K562 (cell line): ENCODE measurements around the gene PLAAT3. TPM values are rescaled to one million over a fixed set of nuclear protein-coding genes. Genes with fewer than 3 reads are reported as not detected.

Experiments
- CCAR2 ChIP-seq: fragments of 200-400 bp; formaldehyde crosslinking; IDR thresholded peaks from 2 replicates; pipeline ENCODE4 v1.6.1; 2017; ENCODE audit warnings: mild to moderate bottlenecking, low read depth, low read length
- CEBPG ChIP-seq, 3 experiments: fragments of 200-800 bp in 1 of 3; sonication (Bioruptor generic) in 1 of 3; sonication (generic) in 1 of 3; formaldehyde crosslinking in 1 of 3; IDR thresholded peaks in 2 of 3; conservative IDR thresholded peaks in 1 of 3; 2 replicates each; pipeline versions ENCODE4 v1.6.1 to v1.8.0; 2016 to 2022; ENCODE audit warnings: missing compliant biosample characterization in 2 of 3, missing genetic modification characterization in 2 of 3, mild to moderate bottlenecking in 1 of 3, missing genetic modification reagents in 1 of 3
- DNMT1 ChIP-seq: fragments of 450-650 bp; IDR thresholded peaks from 2 replicates; pipeline ENCODE4 v1.6.1; 2016; ENCODE audit warnings: antibody characterized with exemption, mild to moderate bottlenecking
- GTF2A2 ChIP-seq: IDR thresholded peaks from 2 replicates; pipeline ENCODE4 v1.6.1; 2016; ENCODE audit warnings: mild to moderate bottlenecking, missing genetic modification characterization, missing compliant biosample characterization
- HDAC1 ChIP-seq, 2 experiments: fragments of 450-650 bp; IDR thresholded peaks; 2 replicates each; pipeline ENCODE4 v1.6.1; 2016 to 2017; ENCODE audit warnings: inconsistent platforms in 1 of 2, mild to moderate bottlenecking in 1 of 2, moderate library complexity in 1 of 2
- HDAC2 ChIP-seq: fragments of 450-650 bp; IDR thresholded peaks from 2 replicates; pipeline ENCODE4 v1.6.1; 2016; ENCODE audit warnings: mild to moderate bottlenecking
- KLF10 ChIP-seq: fragments of 250-450 bp; sonication (Bioruptor Pico); IDR thresholded peaks from 2 replicates; pipeline ENCODE4 v1.6.1; 2021; ENCODE audit warnings: matching md5 sums
- NCOR1 ChIP-seq: fragments of 450-650 bp; IDR thresholded peaks from 2 replicates; pipeline ENCODE4 v1.6.1; 2016; ENCODE audit warnings: mild to moderate bottlenecking, moderate library complexity
- PBX2 ChIP-seq, 2 experiments: IDR thresholded peaks in 1 of 2; conservative IDR thresholded peaks in 1 of 2; 2 replicates each; pipeline ENCODE4 v1.6.1; 2016; ENCODE audit warnings: low read depth in 2 of 2, mild to moderate bottlenecking in 1 of 2, missing compliant biosample characterization in 1 of 2, missing genetic modification characterization in 1 of 2, moderate library complexity in 1 of 2
- POLR3A ChIP-seq: IDR thresholded peaks from 2 replicates; pipeline ENCODE4 v1.6.1; 2011; ENCODE audit warnings: borderline replicate concordance, mild to moderate bottlenecking, moderate library complexity; ENCODE audit not compliant: insufficient read length, insufficient read depth; ENCODE audit errors: extremely low read depth
- SMAD1 ChIP-seq: fragments of 150-350 bp; IDR thresholded peaks from 2 replicates; pipeline ENCODE4 v1.6.1; 2014; ENCODE audit warnings: low read length, low read depth; ENCODE audit not compliant: partially characterized antibody
- TEAD1 ChIP-seq, 2 experiments: fragments of 450-650 bp in 1 of 2; sonication (generic) in 1 of 2; formaldehyde crosslinking; IDR thresholded peaks; 2 replicates each; pipeline versions ENCODE4 v1.4.0 to v1.8.0; 2020 to 2022; ENCODE audit warnings: mild to moderate bottlenecking in 2 of 2, missing genetic modification reagents in 1 of 2
- TRIM24 ChIP-seq, 2 experiments: fragments of 450-650 bp; IDR thresholded peaks; 2 replicates each; pipeline ENCODE4 v1.6.1; 2016
- ZBED1 ChIP-seq: IDR thresholded peaks from 2 replicates; pipeline ENCODE4 v1.6.1; 2014
- ZBTB11 ChIP-seq, 3 experiments: fragments of 200-800 bp in 1 of 3; fragments of 250-450 bp in 1 of 3; fragments of 450-650 bp in 1 of 3; sonication (Bioruptor Pico) in 1 of 3; sonication (Bioruptor generic) in 1 of 3; formaldehyde crosslinking in 1 of 3; IDR thresholded peaks; 2 replicates each; pipeline versions ENCODE4 v1.6.1 to v1.8.0; 2016 to 2022; ENCODE audit warnings: mild to moderate bottlenecking in 2 of 3, missing genetic modification characterization in 2 of 3, missing compliant biosample characterization in 1 of 3, moderate library complexity in 1 of 3
- ZNF644 ChIP-seq: fragments of 200-800 bp; sonication (Bioruptor generic); IDR thresholded peaks from 2 replicates; pipeline ENCODE4 v1.6.1; 2016; ENCODE audit warnings: low read depth, missing genetic modification characterization, missing compliant biosample characterization
- polyA plus RNA-seq, 8 experiments: library from polyadenylated mRNA; depleted of rRNA in 4 of 8; stranded (reverse) in 5 of 8; unstranded in 3 of 8; fragments of >200 nt; fragmentation: Nextera tagmentation in 2 of 8; fragmentation: Illumina TruSeq in 1 of 8; extraction: Ambion mirVana in 2 of 8; extraction: Trizol in 1 of 8; gene quantifications; 2 replicates each; pipeline versions ENCODE4 v1.2.1 to v1.2.3, GENCODE V29; 2011 to 2014; ENCODE audit warnings: inconsistent platforms in 1 of 8, missing spikeins in 1 of 8
- total RNA-seq, 7 experiments: library from RNA; depleted of rRNA in 6 of 7; stranded (reverse); fragments of >200 nt in 6 of 7; fragmentation: Illumina TruSeq in 2 of 7; extraction: Trizol in 2 of 7; gene quantifications; 2 replicates each; pipeline versions ENCODE4 v1.2.1 to v1.2.3, GENCODE V29; 2011 to 2021; ENCODE audit warnings: low replicate concordance in 1 of 7
- TF ChIP-seq, protein P1 (sequence below): sonication (generic); formaldehyde crosslinking; IDR thresholded peaks from 2 replicates; pipeline ENCODE4 v1.8.1; 2023; ENCODE audit warnings: mild to moderate bottlenecking, missing genetic modification reagents

The PLAAT3 gene
- total and polyA plus RNA-seq, 9 of the 15 experiments (the other 6 are each of a cell fraction or from before 2014, with no cell fraction given): 0.80 to 2.7 (median 1.4) TPM

DNA sequence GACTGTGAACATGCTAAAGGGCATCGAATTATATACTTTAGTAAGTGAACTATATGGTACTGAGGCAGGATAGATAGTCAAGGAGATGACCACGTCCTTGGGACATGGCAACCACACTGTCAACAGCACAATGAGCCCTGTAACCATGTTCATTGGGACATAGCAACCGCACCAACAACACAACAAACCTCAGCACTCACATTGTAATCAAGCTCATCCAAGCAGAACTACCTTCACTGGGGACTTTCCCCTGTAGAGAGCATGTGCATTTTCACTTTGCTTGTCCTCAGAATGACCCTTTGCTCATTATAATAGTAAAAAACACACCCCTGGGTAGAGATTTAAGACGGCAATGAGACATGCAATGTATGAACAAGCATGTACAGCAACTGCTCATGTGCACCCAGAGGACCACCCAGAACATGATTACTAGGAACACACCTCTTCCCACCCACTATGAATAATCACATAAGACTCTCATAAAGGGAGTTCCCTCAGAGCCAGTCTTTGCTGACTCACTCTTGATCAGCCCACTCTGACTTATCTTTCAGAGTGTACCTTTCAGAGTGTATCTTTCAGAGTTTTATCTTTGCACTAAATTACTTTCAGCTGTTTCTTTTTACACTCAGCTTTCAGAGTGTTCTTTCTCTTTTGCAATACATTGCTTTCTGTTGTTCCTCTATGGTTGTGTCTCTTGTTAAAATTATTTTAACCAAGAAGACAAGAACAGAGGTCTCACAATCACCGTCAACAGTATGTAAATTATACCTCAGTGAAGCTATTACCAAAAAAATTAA, 47.0 kb downstream of the PLAAT3 start (continued):
- no peak for TF ChIP-seq PBX2 (CRISPR knock-in tag; IDR thresholded peaks at IDR 0.05; ENCODE audit: low read depth)
- TF ChIP-seq PBX2 (tag; conservative IDR thresholded peaks at IDR 0.05; ENCODE audit: low read depth): peak; percentile 82
- TF ChIP-seq HDAC1 (IDR thresholded peaks at IDR 0.05): peak in 1 of 2 experiments; percentile 70; a peak in 3 of 4 replicates
- no peak for TF ChIP-seq GTF2A2 (tag)
- TF ChIP-seq, protein P1, sequence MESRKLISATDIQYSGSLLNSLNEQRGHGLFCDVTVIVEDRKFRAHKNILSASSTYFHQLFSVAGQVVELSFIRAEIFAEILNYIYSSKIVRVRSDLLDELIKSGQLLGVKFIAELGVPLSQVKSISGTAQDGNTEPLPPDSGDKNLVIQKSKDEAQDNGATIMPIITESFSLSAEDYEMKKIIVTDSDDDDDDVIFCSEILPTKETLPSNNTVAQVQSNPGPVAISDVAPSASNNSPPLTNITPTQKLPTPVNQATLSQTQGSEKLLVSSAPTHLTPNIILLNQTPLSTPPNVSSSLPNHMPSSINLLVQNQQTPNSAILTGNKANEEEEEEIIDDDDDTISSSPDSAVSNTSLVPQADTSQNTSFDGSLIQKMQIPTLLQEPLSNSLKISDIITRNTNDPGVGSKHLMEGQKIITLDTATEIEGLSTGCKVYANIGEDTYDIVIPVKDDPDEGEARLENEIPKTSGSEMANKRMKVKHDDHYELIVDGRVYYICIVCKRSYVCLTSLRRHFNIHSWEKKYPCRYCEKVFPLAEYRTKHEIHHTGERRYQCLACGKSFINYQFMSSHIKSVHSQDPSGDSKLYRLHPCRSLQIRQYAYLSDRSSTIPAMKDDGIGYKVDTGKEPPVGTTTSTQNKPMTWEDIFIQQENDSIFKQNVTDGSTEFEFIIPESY (CRISPR knock-in tag): no peak
- TF ChIP-seq CEBPG (CRISPR knock-in tag; IDR thresholded peaks at IDR 0.05): no peak
- TF ChIP-seq CEBPG (tag; conservative IDR thresholded peaks at IDR 0.05 in 1 of 2, IDR thresholded peaks at IDR 0.05 in 1 of 2): peak in 1 of 2 experiments; percentile 56; a peak in 3 of 4 replicates
- TF ChIP-seq SMAD1: peak; percentile 19
- peak in 1 of 3 experiments; percentile 40; a peak in 1 of 6 replicates for TF ChIP-seq ZBTB11 (CRISPR knock-in tag; IDR thresholded peaks at IDR 0.05)
- TF ChIP-seq DNMT1: no peak
- 0 out of 4 replicates have a peak, but pooled peaks of 1 of the 2 experiments have one; percentile 27 for TF ChIP-seq TEAD1 (CRISPR knock-in tag; IDR thresholded peaks at IDR 0.05)
- TF ChIP-seq CCAR2: no peak
- no peak for TF ChIP-seq POLR3A
- no peak for TF ChIP-seq KLF10 (CRISPR knock-in tag)
- TF ChIP-seq HDAC2: peak; percentile 93
- no peak for TF ChIP-seq ZBED1
- peak; percentile 75 to 86 for TF ChIP-seq TRIM24 (IDR thresholded peaks at IDR 0.05)
- peak; percentile 85 for TF ChIP-seq NCOR1
- peak; percentile 79; the same call in 1 of the 2 replicates for TF ChIP-seq ZNF644 (tag)
